Measurements from ENCODE around the gene FMNL2. TPM values are rescaled to one million over a fixed set of nuclear protein-coding genes. Genes with fewer than 3 reads are reported as not detected.

FMNL2 gene
- total RNA-seq, 1 experiment from 2014 or later = 33.6 TPM

- no peaks in the 10 kb centered on the region for H3K9me3 ChIP-seq (ENCODE audit: control insufficient read depth, low read depth, low read length)
- DNase-seq = no peak
- H3K18ac ChIP-seq (ENCODE audit: insufficient read length, low read depth, low read length) = no peak overlapping the region
- H4K5ac ChIP-seq (ENCODE audit: insufficient read length, low read depth, low read length) = no peak overlapping the region
- no peak overlapping the region for H3K14ac ChIP-seq (ENCODE audit: insufficient read depth, low read length)
- no peak overlapping the region for H3K23ac ChIP-seq (ENCODE audit: insufficient read length, low read depth, low read length)
- no peak overlapping the region for H3K27ac Mint-ChIP-seq
- H3K4ac ChIP-seq (ENCODE audit: low read depth, low read length) = no peak overlapping the region
- peaks cover 0 to 2% of the 10 kb centered on the region in 2 experiments; a peak in 2 of 5 replicates for H3K9me3 Mint-ChIP-seq
- no peak overlapping the region for H4K91ac ChIP-seq (ENCODE audit: insufficient read length, low read depth, low read length)
- no peaks in the 10 kb centered on the region for H3K79me2 ChIP-seq (ENCODE audit: insufficient read depth, low read length)
- H3K23me2 ChIP-seq (ENCODE audit: insufficient read length, low read depth, low read length, poor library complexity, severe bottlenecking) = no peaks in the 10 kb centered on the region
- no peak overlapping the region for H2BK12ac ChIP-seq (ENCODE audit: insufficient read length, low read depth, low read length)
- no CpG with 5 or more reads among the region's 2 CpGs for WGBS (ENCODE audit: extremely low coverage, insufficient read length, low lambda C conversion rate)
- no peaks in the 10 kb centered on the region for H4K20me1 ChIP-seq (ENCODE audit: control insufficient read depth, insufficient read depth, insufficient read length)
- H4K8ac ChIP-seq (replicated peaks; ENCODE audit: insufficient read length, low read depth, low read length) = no peak overlapping the region
- no peak overlapping the region for H3K4me2 ChIP-seq (ENCODE audit: insufficient read depth, insufficient read length, low read length)
- no peaks in the 10 kb centered on the region for H3K4me1 Mint-ChIP-seq
- H2BK15ac ChIP-seq (ENCODE audit: low read depth, low read length) = no peak overlapping the region
- H3K27me3 ChIP-seq (ENCODE audit: insufficient read depth, low read length) = no peaks in the 10 kb centered on the region
- H3K56ac ChIP-seq (ENCODE audit: insufficient read length, low read depth, low read length) = no peak overlapping the region
- H2BK5ac ChIP-seq (ENCODE audit: insufficient read length, low read length) = no peak overlapping the region
- peaks cover 38 to 85% (median 72%) of the 10 kb centered on the region in 3 experiments for H3K36me3 Mint-ChIP-seq (ENCODE audit: insufficient read depth in 1 of 3, low read depth in 3 of 3)
- no peaks in the 10 kb centered on the region for H3K4me1 ChIP-seq (ENCODE audit: insufficient read depth, low read length)
- H3K4me3 Mint-ChIP-seq = no peak overlapping the region
- H3K9ac ChIP-seq (ENCODE audit: extremely low read depth, insufficient read length, low read length) = no peak overlapping the region
- H2BK120ac ChIP-seq (ENCODE audit: low read depth, low read length, poor library complexity, severe bottlenecking) = no peak overlapping the region
- H2AFZ ChIP-seq (ENCODE audit: low read length) = no peak overlapping the region
- TF ChIP-seq CTCF (conservative IDR thresholded peaks at IDR 0.05) = no peak
- H3K79me1 ChIP-seq (ENCODE audit: insufficient read depth, low read depth, low read length, poor library complexity, severe bottlenecking) = no peaks in the 10 kb centered on the region
- no peak overlapping the region for H3K27ac ChIP-seq (ENCODE audit: insufficient read length, low read depth, low read length)
- no peaks in the 10 kb centered on the region for H3K27me3 Mint-ChIP-seq (ENCODE audit: low read depth)
- H3T11ph ChIP-seq (ENCODE audit: low read length) = no peak overlapping the region
- H2BK20ac ChIP-seq (ENCODE audit: low read depth, low read length, poor library complexity, severe bottlenecking) = no peak overlapping the region
- H2AK5ac ChIP-seq (ENCODE audit: insufficient read length, low read length) = no peak overlapping the region
Measured at GRCh38 chr2:152678808-152679207, 343.8 kb downstream of the FMNL2 start.

All from H9 (cell line).